SU-DHL-6 (cell line): ENCODE results near the gene BIRC7.

Source experiments
- H2AFZ ChIP-seq: fragments of 200-600 bp; sonication (generic); 2 replicates; pipeline ENCODE4 v1.6.1; 2014; ENCODE audit warnings: low read depth, mild to moderate bottlenecking, moderate library complexity, mixed read lengths, antibody characterized with exemption, low read length; ENCODE audit not compliant: severe bottlenecking
- H3F3A ChIP-seq: fragments of 200-600 bp; shearing (Covaris generic); 2 replicates; pipeline ENCODE4 v1.6.0; 2016; ENCODE audit warnings: antibody characterized with exemption, mild to moderate bottlenecking; ENCODE audit not compliant: insufficient read depth
- H3K27ac ChIP-seq: fragments of 200-600 bp; sonication (generic); 2 replicates; pipeline ENCODE4 v1.5.1; 2016; ENCODE audit warnings: low read depth, mild to moderate bottlenecking, low read length, moderate library complexity, mixed read lengths
- H3K27me3 ChIP-seq: fragments of 200-600 bp; sonication (generic), shearing (Covaris generic); 2 replicates; pipeline ENCODE4 v1.6.0; 2014; ENCODE audit warnings: mild to moderate bottlenecking, low read length
- H3K36me3 ChIP-seq: fragments of 200-600 bp; sonication (generic); 2 replicates; pipeline ENCODE4 v1.6.1; 2014; ENCODE audit warnings: mild to moderate bottlenecking, low read length, mixed read lengths
- H3K4me2 ChIP-seq: fragments of 300-600, 200-600 bp; shearing (Covaris generic), sonication (generic); 2 replicates; pipeline ENCODE4 v1.6.0; 2014; ENCODE audit warnings: low read length, low read depth, mild to moderate bottlenecking; ENCODE audit not compliant: poor library complexity, severe bottlenecking
- H3K4me3 ChIP-seq: fragments of 200-600 bp; sonication (generic); 2 replicates; pipeline ENCODE4 v1.5.1; 2014; ENCODE audit warnings: antibody characterized with exemption, low read length, mild to moderate bottlenecking, mixed read lengths; ENCODE audit not compliant: insufficient read depth, poor library complexity, severe bottlenecking
- H3K79me2 ChIP-seq: fragments of 200-600 bp; sonication (generic); 2 replicates; pipeline ENCODE4 v1.6.1; 2014; ENCODE audit warnings: mild to moderate bottlenecking, low read length, moderate library complexity; ENCODE audit not compliant: insufficient read depth
- H3K9ac ChIP-seq: fragments of 200-600 bp; sonication (generic); 2 replicates; pipeline ENCODE4 v1.7.0; 2014; ENCODE audit warnings: mild to moderate bottlenecking, low read length
- H3K9me2 ChIP-seq: fragments of 200-600 bp; sonication (generic); replicated peaks from 2 replicates; pipeline ENCODE4 v1.6.1; 2014; ENCODE audit warnings: low read length; ENCODE audit not compliant: insufficient read depth
- H3K9me3 ChIP-seq: fragments of 200-600 bp; sonication (generic); 2 replicates; pipeline ENCODE4 v1.6.1; 2014; ENCODE audit warnings: low read length, mixed read lengths; ENCODE audit not compliant: insufficient read depth
- H4K20me1 ChIP-seq: fragments of 200-600 bp; sonication (generic); 2 replicates; pipeline ENCODE4 v1.6.1; 2014; ENCODE audit warnings: low read depth, mild to moderate bottlenecking, antibody characterized with exemption, low read length, moderate library complexity, mixed read lengths
- CTCF ChIP-seq: fragments of 200-600 bp; sonication (generic); IDR thresholded peaks from one replicate; pipeline ENCODE4 v1.5.1; 2017; ENCODE audit warnings: antibody characterized with exemption, mild to moderate bottlenecking, low read length, moderate library complexity; ENCODE audit not compliant: insufficient read depth, poor library complexity, severe bottlenecking
- EZH2phosphoT487 ChIP-seq: fragments of 200-600 bp; sonication (generic), shearing (Covaris generic); conservative IDR thresholded peaks from 2 replicates; pipeline ENCODE4 v1.6.1; 2018; ENCODE audit warnings: mild to moderate bottlenecking, antibody characterized with exemption, low read length, moderate library complexity, mixed read lengths

BIRC7 gene

GRCh38 chr20:63280371-63280770, 44.7 kb downstream of the BIRC7 start:
- Histone ChIP-seq H3K4me3 (no peak overlapping the region), H2AFZ (no peak overlapping the region), H3K9me3 (no peaks in the 10 kb centered on the region), H3K9me2 (no peaks in the 10 kb centered on the region), H3K9ac (no peak overlapping the region), H3K79me2 (0 out of 2 replicates have a peak, but pooled peaks cover 8% of the 10 kb centered on the region), H3K36me3 (no peaks in the 10 kb centered on the region), H4K20me1 (no peaks in the 10 kb centered on the region), H3K27ac (no peak overlapping the region), H3K4me2 (no peak overlapping the region), H3K27me3 (no peaks in the 10 kb centered on the region), H3F3A (no peaks in the 10 kb centered on the region)
- no peak for TF ChIP-seq CTCF
- TF ChIP-seq EZH2phosphoT487, result no peak

GRCh38 chr20:63280929-63281545, 45.3 kb downstream of the BIRC7 start:
- H3K9me2 ChIP-seq, result no peaks in the 10 kb centered on the region
- H3K9me3 ChIP-seq, result no peaks in the 10 kb centered on the region
- H3K4me3 ChIP-seq, result no peak overlapping the region
- H3K27me3 ChIP-seq, result no peaks in the 10 kb centered on the region
- H3K27ac ChIP-seq, result no peak overlapping the region
- TF ChIP-seq EZH2phosphoT487 (no peak), CTCF (peak; percentile 10)
- no peaks in the 10 kb centered on the region for H4K20me1 ChIP-seq
- H2AFZ ChIP-seq, result no peak overlapping the region
- no peak overlapping the region for H3K4me2 ChIP-seq
- H3F3A ChIP-seq, result no peaks in the 10 kb centered on the region
- H3K36me3 ChIP-seq, result no peaks in the 10 kb centered on the region
- H3K9ac ChIP-seq, result no peak overlapping the region
- 0 out of 2 replicates have a peak, but pooled peaks cover 2% of the 10 kb centered on the region for H3K79me2 ChIP-seq

- H2AFZ ChIP-seq, result no peak overlapping the region
- no peaks in the 10 kb centered on the region for H3K9me3 ChIP-seq
- H3K9ac ChIP-seq, result no peak overlapping the region
- H3K27ac ChIP-seq, result no peak overlapping the region
- no peaks in the 10 kb centered on the region for H4K20me1 ChIP-seq
- no peak overlapping the region for H3K4me2 ChIP-seq
- H3K79me2 ChIP-seq, result no peaks in the 10 kb centered on the region
- H3K36me3 ChIP-seq, result no peaks in the 10 kb centered on the region
- H3K4me3 ChIP-seq, result no peak overlapping the region
- no peaks in the 10 kb centered on the region for H3K27me3 ChIP-seq
- TF ChIP-seq CTCF (no peak), EZH2phosphoT487 (no peak)
- no peaks in the 10 kb centered on the region for H3F3A ChIP-seq
- H3K9me2 ChIP-seq, result no peaks in the 10 kb centered on the region
Measured at GRCh38 chr20:63281742-63282665, 46.3 kb downstream of the BIRC7 start.
